Measurements from ENCODE around the gene TRIM44. TPM values are rescaled to one million over a fixed set of nuclear protein-coding genes. Genes with fewer than 3 reads are reported as not detected.

The TRIM44 gene
- polyA plus RNA-seq, 1 experiment, result 62.0 TPM

DNA sequence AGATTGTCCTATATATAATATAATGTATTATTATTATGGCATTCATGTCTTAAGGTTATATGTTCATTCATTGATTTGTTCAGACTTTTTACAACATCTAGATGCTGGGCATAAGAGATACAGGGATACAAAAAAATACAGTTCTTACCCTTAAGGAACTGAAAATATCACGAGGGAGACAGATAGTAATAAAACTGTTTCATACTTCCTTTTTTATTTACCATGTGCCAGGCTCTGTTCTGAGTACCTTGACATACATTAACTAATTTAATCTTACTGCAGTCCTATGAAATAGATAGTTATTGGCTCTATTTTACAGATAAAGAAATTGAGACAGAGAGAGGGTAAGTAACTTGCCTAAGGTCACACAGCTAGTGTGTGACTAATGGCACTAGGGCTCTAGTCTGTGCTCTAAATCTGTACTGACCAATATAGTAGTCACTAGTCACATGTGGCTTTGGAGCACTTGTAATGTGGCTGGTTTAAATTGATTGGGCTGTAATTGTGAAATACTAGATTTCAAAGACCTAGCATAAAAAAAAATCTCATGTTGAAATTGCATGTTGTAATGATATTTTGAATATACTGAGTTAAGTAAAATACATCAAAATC lies 21.3 kb downstream of the TRIM44 start:
- POLR2A ChIA-PET, result no interaction called here
- CTCF ChIA-PET, result no interaction called here
- no peaks in the 10 kb centered on the region; the same call in 1 of the 2 replicates for H3K36me3 ChIP-seq (ENCODE audit: control insufficient read depth, insufficient read depth, low read length)
- TF ChIP-seq, protein P1, sequence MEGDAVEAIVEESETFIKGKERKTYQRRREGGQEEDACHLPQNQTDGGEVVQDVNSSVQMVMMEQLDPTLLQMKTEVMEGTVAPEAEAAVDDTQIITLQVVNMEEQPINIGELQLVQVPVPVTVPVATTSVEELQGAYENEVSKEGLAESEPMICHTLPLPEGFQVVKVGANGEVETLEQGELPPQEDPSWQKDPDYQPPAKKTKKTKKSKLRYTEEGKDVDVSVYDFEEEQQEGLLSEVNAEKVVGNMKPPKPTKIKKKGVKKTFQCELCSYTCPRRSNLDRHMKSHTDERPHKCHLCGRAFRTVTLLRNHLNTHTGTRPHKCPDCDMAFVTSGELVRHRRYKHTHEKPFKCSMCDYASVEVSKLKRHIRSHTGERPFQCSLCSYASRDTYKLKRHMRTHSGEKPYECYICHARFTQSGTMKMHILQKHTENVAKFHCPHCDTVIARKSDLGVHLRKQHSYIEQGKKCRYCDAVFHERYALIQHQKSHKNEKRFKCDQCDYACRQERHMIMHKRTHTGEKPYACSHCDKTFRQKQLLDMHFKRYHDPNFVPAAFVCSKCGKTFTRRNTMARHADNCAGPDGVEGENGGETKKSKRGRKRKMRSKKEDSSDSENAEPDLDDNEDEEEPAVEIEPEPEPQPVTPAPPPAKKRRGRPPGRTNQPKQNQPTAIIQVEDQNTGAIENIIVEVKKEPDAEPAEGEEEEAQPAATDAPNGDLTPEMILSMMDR (IDR thresholded peaks at IDR 0.05; ENCODE audit: insufficient read depth, low read depth, low read length), result no peak
- no peaks in the 10 kb centered on the region for H3K27me3 ChIP-seq (ENCODE audit: control insufficient read depth, insufficient read depth, low read length)
- DNase-seq (ENCODE audit: low read depth), result no peak
- H3K4me3 ChIP-seq (ENCODE audit: low read depth, low read length), result no peak overlapping the region

DNA sequence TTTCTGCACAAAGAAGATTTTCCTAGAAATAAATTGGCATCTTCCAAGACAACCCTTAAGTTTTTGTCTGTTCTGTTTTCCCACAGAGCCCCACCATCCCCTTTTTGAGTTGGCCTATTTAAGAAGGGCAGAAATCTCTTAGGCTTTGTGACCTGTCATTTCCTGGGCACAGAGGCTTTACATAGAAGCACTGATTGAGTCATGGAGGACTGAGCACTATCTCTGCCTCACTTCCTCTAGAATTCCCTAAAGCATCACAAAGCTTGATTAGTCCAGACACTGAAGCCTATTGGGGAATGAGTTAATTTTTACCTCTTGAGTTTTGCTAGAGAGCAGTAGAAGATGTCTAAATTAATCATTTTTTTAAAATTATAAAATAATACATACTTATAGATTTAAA lies 25.4 kb downstream of the TRIM44 start:
- no peaks in the 10 kb centered on the region; the same call in 1 of the 2 replicates for H3K36me3 ChIP-seq (ENCODE audit: control insufficient read depth, insufficient read depth, low read length)
- CTCF ChIA-PET, result no interaction called here
- H3K4me3 ChIP-seq (ENCODE audit: low read depth, low read length), result no peak overlapping the region
- POLR2A ChIA-PET, result no interaction called here
- no peaks in the 10 kb centered on the region for H3K27me3 ChIP-seq (ENCODE audit: control insufficient read depth, insufficient read depth, low read length)
- DNase-seq (ENCODE audit: low read depth), result no peak
- TF ChIP-seq, protein P1 (IDR thresholded peaks at IDR 0.05; ENCODE audit: insufficient read depth, low read depth, low read length), result no peak

- DNase-seq (ENCODE audit: low read depth), result no peak
- TF ChIP-seq, protein P1 (IDR thresholded peaks at IDR 0.05; ENCODE audit: insufficient read depth, low read depth, low read length), result no peak
- no peak overlapping the region for H3K4me3 ChIP-seq (ENCODE audit: low read depth, low read length)
- H3K36me3 ChIP-seq (ENCODE audit: control insufficient read depth, insufficient read depth, low read length), result no peaks in the 10 kb centered on the region; the same call in 1 of the 2 replicates
- H3K27me3 ChIP-seq (ENCODE audit: control insufficient read depth, insufficient read depth, low read length), result no peaks in the 10 kb centered on the region
- ChIA-PET CTCF (interaction anchor here (0.6 kb wide), 1 partner anchor 195 kb away, joined by 3 read pairs; no protein-coding TSS in a partner anchor), POLR2A (no interaction called here)
Measured at GRCh38 chr11:35689081-35689996, 26.8 kb downstream of the TRIM44 start.

- no peaks in the 10 kb centered on the region for H3K36me3 ChIP-seq (ENCODE audit: control insufficient read depth, insufficient read depth, low read length)
- ChIA-PET POLR2A (no interaction called here), CTCF (interaction anchor here (1.0 kb wide), 1 partner anchor 39 kb away, joined by 3 read pairs; no protein-coding TSS in a partner anchor)
- H3K4me3 ChIP-seq (ENCODE audit: low read depth, low read length), result no peak overlapping the region
- no peaks in the 10 kb centered on the region for H3K27me3 ChIP-seq (ENCODE audit: control insufficient read depth, insufficient read depth, low read length)
- no peak for DNase-seq (ENCODE audit: low read depth)
- TF ChIP-seq, protein P1 (IDR thresholded peaks at IDR 0.05; ENCODE audit: insufficient read depth, low read depth, low read length), result no peak
Measured at GRCh38 chr11:35702126-35702525, 39.6 kb downstream of the TRIM44 start.

GRCh38 chr11:35709376-35709775 lies 46.8 kb downstream of the TRIM44 start:
- TF ChIP-seq, protein P1 (IDR thresholded peaks at IDR 0.05; ENCODE audit: insufficient read depth, low read depth, low read length), result no peak
- H3K27me3 ChIP-seq (ENCODE audit: control insufficient read depth, insufficient read depth, low read length), result no peaks in the 10 kb centered on the region
- no peaks in the 10 kb centered on the region for H3K36me3 ChIP-seq (ENCODE audit: control insufficient read depth, insufficient read depth, low read length)
- no peak overlapping the region for H3K4me3 ChIP-seq (ENCODE audit: low read depth, low read length)
- DNase-seq (ENCODE audit: low read depth), result no peak
- ChIA-PET CTCF (interaction anchor here (1.2 kb wide), 1 partner anchor 10 kb away, joined by 3 read pairs; no protein-coding TSS in a partner anchor), POLR2A (no interaction called here)
